Measurements from ENCODE around the gene PECR.
"Not testable (repeated sequence)": the region's sequence is repeated elsewhere in the genome, so short reads cannot be mapped to it uniquely, and the experiment has no call there.

The PECR gene

DNA sequence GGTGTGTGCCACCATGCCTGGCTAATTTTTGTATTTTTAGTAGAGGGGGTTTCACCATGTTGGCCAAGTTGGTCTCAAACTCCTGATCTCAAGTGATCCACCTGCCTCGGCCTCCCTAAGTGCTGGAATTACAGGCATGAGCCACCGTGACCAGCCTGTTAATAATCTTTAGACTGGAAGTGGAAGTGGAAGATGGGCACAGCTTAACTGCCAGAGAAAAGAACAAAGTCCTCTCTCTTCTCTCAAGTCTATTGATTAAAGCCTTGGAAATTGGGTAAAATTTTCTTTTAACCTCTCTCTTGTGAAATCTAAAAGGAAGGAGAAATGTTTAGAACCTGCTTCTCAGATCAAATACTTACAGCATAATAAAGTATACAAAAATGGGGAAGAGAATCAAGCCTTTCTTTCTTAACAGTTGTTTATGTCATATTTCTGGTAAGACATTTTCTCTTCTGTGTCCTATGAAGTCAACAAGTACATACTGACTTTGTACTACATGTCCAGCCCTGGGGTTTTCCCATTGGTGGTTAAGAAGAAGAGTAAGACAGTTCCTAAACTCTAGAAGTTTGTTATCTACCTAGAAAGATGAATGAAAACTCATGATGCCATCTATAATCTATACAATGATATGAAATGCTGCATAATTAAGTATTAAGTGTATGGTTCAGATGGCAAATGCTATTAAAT lies 4.7 kb upstream of the PECR start:
- Histone ChIP-seq H3K27me3 (ENCODE audit: insufficient read depth, insufficient read length) (peaks cover 4% of the 10 kb centered on the region), H3K36me3 (ENCODE audit: insufficient read depth, insufficient read length, low read length) (no peaks in the 10 kb centered on the region), H3K4me3 (ENCODE audit: insufficient read length, low read depth) (no peak overlapping the region), H3K4me1 (ENCODE audit: insufficient read depth, insufficient read length) (peaks cover 7% of the 10 kb centered on the region), H3K9ac (ENCODE audit: insufficient read length, low read depth) (no peak overlapping the region), H3K9me3 (ENCODE audit: insufficient read depth, low read length) (no peaks in the 10 kb centered on the region)
- no peak for DNase-seq (ENCODE audit: low read depth, low spot score)
- TF ChIP-seq ZNF274 (IDR thresholded peaks at IDR 0.05; ENCODE audit: low read depth, low read length) (no peak), SUZ12 (IDR thresholded peaks at IDR 0.05; ENCODE audit: extremely low read depth, insufficient read depth, insufficient read length) (no peak), YY1 (IDR thresholded peaks at IDR 0.05; ENCODE audit: insufficient read depth, insufficient read length) (no peak)

DNA sequence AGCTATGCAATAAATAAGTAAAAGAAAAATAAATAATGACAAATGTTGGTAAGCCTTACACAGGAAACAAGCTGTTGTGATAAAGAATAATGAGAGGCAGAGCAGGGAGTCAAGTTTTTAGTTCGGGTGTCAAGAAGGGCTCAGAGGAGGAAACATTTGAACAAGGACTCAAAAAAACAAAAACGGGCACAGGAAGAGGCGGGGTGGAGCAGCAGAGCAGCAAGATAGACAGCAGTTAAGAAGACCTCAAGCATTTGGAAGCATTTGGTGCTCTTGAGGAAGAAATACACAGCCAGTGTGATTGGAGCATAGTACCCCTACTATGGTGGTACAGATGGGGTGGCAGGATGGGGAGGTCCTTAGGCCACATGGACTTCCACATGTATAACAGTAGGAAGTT lies 2.9 kb upstream of the PECR start:
- Histone ChIP-seq H3K27me3 (ENCODE audit: insufficient read depth, insufficient read length) (peaks cover 4% of the 10 kb centered on the region), H3K4me3 (ENCODE audit: insufficient read length, low read depth) (no peak overlapping the region), H3K9ac (ENCODE audit: insufficient read length, low read depth) (no peak overlapping the region), H3K4me1 (ENCODE audit: insufficient read depth, insufficient read length) (peaks cover 7% of the 10 kb centered on the region), H3K9me3 (ENCODE audit: insufficient read depth, low read length) (no peaks in the 10 kb centered on the region), H3K36me3 (ENCODE audit: insufficient read depth, insufficient read length, low read length) (no peaks in the 10 kb centered on the region)
- no peak for DNase-seq (ENCODE audit: low read depth, low spot score)
- TF ChIP-seq YY1 (IDR thresholded peaks at IDR 0.05; ENCODE audit: insufficient read depth, insufficient read length), result no peak
- TF ChIP-seq SUZ12 (IDR thresholded peaks at IDR 0.05; ENCODE audit: extremely low read depth, insufficient read depth, insufficient read length), result no peak
- TF ChIP-seq ZNF274 (IDR thresholded peaks at IDR 0.05; ENCODE audit: low read depth, low read length), result no peak

DNA sequence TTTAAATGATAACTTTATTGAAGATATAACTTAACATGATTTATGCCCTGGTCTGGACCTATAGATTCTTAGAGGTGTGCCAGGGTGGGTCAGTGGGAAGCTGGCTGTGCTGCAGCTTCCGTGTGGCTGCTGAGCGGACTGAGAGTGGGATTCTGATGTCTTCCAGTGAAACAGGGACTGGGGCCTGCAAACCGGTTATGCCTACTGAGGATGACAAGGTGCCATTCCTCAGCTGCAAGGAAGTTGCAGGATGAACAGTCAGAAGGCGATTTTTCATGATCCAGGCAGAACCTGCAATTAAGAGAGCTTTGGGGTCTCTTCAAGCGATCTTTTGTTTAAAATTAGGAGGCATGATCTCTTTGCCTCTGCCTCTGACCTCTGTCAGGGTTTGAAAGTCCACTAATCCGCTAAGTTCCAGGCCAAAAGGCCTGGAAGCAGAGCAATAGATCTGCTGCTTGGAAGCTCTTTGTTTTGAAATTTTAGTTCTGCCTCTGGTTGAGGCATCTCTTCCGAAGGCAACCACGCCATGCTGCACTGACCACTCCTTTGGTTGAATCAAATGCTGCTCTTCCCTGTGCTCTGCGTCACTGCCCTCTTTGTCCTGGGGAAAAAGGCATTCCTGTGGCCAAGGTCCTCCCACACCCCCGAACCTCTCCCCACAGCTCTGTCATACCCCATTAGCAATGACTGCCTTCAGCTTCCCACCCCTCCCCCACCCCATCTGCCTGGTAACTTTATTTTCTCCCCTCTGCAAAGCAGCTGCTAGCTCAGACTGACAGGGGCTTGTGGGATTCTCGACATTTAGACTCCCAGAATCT lies 2.1 kb upstream of the PECR start:
- TF ChIP-seq ZNF274 (IDR thresholded peaks at IDR 0.05; ENCODE audit: low read depth, low read length), result no peak
- no peak for TF ChIP-seq YY1 (IDR thresholded peaks at IDR 0.05; ENCODE audit: insufficient read depth, insufficient read length)
- TF ChIP-seq SUZ12 (IDR thresholded peaks at IDR 0.05; ENCODE audit: extremely low read depth, insufficient read depth, insufficient read length), result no peak
- peaks cover 4% of the 10 kb centered on the region for H3K27me3 ChIP-seq (ENCODE audit: insufficient read depth, insufficient read length)
- peaks cover 7% of the 10 kb centered on the region for H3K4me1 ChIP-seq (ENCODE audit: insufficient read depth, insufficient read length)
- H3K9me3 ChIP-seq (ENCODE audit: insufficient read depth, low read length), result no peaks in the 10 kb centered on the region
- no peak for DNase-seq (ENCODE audit: low read depth, low spot score)
- H3K4me3 ChIP-seq (ENCODE audit: insufficient read length, low read depth), result no peak overlapping the region
- no peaks in the 10 kb centered on the region for H3K36me3 ChIP-seq (ENCODE audit: insufficient read depth, insufficient read length, low read length)
- H3K9ac ChIP-seq (ENCODE audit: insufficient read length, low read depth), result peak overlapping the region; percentile 68

DNA sequence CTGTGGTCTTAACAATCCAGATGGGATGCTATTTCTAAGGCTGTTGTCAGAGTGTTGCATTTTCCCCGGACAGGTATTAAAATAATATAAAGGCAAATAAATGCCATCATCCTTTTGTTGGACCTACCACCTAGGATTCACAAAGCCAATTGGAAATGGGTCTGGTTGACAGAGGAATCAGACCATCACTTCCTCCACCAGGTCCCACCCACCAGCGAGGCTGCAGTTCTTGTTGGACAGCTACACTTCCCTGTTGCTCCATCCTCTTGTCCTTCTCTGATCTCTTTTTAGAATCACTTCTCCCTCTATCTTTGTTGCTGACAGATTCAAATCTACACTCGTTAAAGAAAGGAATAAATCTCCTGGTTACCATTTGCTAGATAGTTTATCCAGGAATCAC lies 1.2 kb upstream of the PECR start:
- Histone ChIP-seq H3K4me3 (ENCODE audit: insufficient read length, low read depth) (peak overlapping the region; percentile 93), H3K27me3 (ENCODE audit: insufficient read depth, insufficient read length) (peaks cover 4% of the 10 kb centered on the region), H3K4me1 (ENCODE audit: insufficient read depth, insufficient read length) (peaks cover 7% of the 10 kb centered on the region), H3K36me3 (ENCODE audit: insufficient read depth, insufficient read length, low read length) (no peaks in the 10 kb centered on the region), H3K9ac (ENCODE audit: insufficient read length, low read depth) (peak overlapping the region; percentile 57), H3K9me3 (ENCODE audit: insufficient read depth, low read length) (no peaks in the 10 kb centered on the region)
- TF ChIP-seq ZNF274 (IDR thresholded peaks at IDR 0.05; ENCODE audit: low read depth, low read length) (no peak), SUZ12 (IDR thresholded peaks at IDR 0.05; ENCODE audit: extremely low read depth, insufficient read depth, insufficient read length) (no peak), YY1 (IDR thresholded peaks at IDR 0.05; ENCODE audit: insufficient read depth, insufficient read length) (no peak)
- no peak for DNase-seq (ENCODE audit: low read depth, low spot score)

DNA sequence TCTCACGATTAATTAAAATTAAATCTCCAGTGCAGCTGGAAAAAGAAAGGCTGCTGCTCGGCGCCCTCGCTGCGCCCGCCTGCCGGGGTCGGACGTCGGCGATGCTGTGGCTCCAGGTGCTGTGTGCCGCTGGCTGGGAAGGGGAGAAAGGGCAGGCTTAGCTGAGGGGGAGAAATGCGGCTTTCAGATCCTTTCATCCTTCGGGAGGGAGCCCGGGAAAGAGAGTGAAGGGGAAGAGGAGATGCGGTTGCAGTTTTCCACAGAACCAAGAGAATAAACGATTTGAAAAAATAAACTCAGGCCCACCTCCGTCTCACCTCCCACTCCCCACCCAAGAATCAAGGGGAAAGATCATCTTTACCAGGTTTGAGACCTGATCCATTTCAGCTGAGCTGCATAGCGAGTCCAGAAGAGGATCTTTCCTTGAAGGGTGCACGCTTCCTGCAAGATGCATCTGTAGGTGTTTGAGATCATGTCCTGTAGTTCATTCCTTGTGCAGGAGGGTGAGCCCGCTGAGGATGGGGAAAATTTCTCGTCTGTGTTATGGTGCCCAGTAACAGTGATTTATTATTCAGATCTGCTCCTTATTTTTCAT lies 605 bp upstream of the PECR start:
- TF ChIP-seq ZNF274 (IDR thresholded peaks at IDR 0.05; ENCODE audit: low read depth, low read length) (no peak), YY1 (IDR thresholded peaks at IDR 0.05; ENCODE audit: insufficient read depth, insufficient read length) (no peak), SUZ12 (IDR thresholded peaks at IDR 0.05; ENCODE audit: extremely low read depth, insufficient read depth, insufficient read length) (no peak)
- Histone ChIP-seq H3K36me3 (ENCODE audit: insufficient read depth, insufficient read length, low read length) (no peaks in the 10 kb centered on the region), H3K4me3 (ENCODE audit: insufficient read length, low read depth) (peak overlapping the region; percentile 93), H3K4me1 (ENCODE audit: insufficient read depth, insufficient read length) (peaks cover 7% of the 10 kb centered on the region), H3K9ac (ENCODE audit: insufficient read length, low read depth) (peak overlapping the region; percentile 57), H3K9me3 (ENCODE audit: insufficient read depth, low read length) (no peaks in the 10 kb centered on the region), H3K27me3 (ENCODE audit: insufficient read depth, insufficient read length) (peaks cover 4% of the 10 kb centered on the region)
- no peak for DNase-seq (ENCODE audit: low read depth, low spot score)

DNA sequence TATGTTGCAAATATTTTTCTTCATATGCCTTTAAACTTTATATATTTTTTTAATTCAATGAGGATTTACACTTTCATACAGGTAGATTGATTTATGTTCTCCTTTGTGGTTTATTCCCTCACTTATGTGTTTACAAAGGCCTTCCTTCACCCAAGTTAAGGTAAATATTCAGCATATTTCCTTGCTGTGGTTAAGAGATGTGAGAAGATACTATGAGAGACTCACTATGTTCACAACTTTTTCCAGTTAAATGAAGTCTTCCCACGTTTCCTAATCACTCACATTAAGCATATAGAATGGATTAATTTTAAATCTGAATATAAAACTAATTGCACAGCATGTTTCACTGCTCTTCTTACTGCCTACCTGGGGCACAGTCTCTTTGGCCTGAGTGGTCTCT lies 597 bp downstream of the PECR start:
- TF ChIP-seq ZNF274 (IDR thresholded peaks at IDR 0.05; ENCODE audit: low read depth, low read length), result no peak
- H3K9ac ChIP-seq (ENCODE audit: insufficient read length, low read depth), result peak overlapping the region; percentile 99
- H3K27me3 ChIP-seq (ENCODE audit: insufficient read depth, insufficient read length), result peaks cover 4% of the 10 kb centered on the region
- H3K36me3 ChIP-seq (ENCODE audit: insufficient read depth, insufficient read length, low read length), result peaks cover 4% of the 10 kb centered on the region
- peak overlapping the region; percentile 93 for H3K4me3 ChIP-seq (ENCODE audit: insufficient read length, low read depth)
- no peaks in the 10 kb centered on the region for H3K9me3 ChIP-seq (ENCODE audit: insufficient read depth, low read length)
- H3K4me1 ChIP-seq (ENCODE audit: insufficient read depth, insufficient read length), result peaks cover 7% of the 10 kb centered on the region
- no peak for DNase-seq (ENCODE audit: low read depth, low spot score)

DNA sequence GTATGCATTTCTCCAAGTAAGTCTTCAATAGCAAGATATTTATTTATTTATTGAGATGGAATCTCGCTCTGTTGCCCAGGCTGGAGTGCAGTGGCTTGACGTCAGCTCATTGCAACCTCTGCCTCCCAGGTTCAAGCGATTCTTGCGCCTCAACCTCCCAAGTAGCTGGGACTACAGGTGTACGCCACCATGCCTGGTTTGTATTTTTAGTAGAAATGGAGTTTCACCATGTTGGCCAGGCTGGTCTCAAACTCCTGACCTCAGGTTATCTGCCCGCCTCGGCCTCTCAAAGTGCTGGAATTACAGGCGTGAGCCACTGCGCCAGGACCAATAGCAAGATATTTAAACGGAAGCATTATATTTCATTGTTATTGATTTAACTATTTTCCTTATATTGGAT lies 1.6 kb downstream of the PECR start:
- not testable (repeated sequence) for H3K27me3 ChIP-seq (ENCODE audit: insufficient read depth, insufficient read length); H3K36me3 ChIP-seq (ENCODE audit: insufficient read depth, insufficient read length, low read length); DNase-seq (ENCODE audit: low read depth, low spot score); H3K9ac ChIP-seq (ENCODE audit: insufficient read length, low read depth); H3K4me3 ChIP-seq (ENCODE audit: insufficient read length, low read depth); H3K4me1 ChIP-seq (ENCODE audit: insufficient read depth, insufficient read length); H3K9me3 ChIP-seq (ENCODE audit: insufficient read depth, low read length)
